Measurements from ENCODE around the gene ADGRG6.

Gene ADGRG6

DNA sequence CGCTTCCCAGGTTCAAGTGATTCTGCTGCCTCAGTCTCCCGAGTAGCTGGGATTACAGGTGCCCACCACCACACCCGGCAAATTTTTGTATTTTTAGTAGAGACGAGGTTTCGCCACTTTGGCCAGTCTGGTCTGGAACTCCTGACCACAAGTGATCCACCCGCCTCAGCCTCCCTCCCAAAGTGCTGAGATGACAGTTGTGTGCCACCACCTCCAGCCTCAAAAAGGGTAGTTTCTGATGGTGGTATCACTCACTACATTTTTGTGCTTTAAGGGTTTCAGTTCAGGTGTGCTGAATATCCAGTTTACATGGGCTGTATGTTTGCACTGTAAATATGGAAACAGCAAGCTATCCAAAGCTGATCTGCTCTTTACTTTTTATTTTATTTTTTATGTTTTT lies 12.1 kb upstream of the ADGRG6 start (continued):
- TF ChIP-seq, protein P1, sequence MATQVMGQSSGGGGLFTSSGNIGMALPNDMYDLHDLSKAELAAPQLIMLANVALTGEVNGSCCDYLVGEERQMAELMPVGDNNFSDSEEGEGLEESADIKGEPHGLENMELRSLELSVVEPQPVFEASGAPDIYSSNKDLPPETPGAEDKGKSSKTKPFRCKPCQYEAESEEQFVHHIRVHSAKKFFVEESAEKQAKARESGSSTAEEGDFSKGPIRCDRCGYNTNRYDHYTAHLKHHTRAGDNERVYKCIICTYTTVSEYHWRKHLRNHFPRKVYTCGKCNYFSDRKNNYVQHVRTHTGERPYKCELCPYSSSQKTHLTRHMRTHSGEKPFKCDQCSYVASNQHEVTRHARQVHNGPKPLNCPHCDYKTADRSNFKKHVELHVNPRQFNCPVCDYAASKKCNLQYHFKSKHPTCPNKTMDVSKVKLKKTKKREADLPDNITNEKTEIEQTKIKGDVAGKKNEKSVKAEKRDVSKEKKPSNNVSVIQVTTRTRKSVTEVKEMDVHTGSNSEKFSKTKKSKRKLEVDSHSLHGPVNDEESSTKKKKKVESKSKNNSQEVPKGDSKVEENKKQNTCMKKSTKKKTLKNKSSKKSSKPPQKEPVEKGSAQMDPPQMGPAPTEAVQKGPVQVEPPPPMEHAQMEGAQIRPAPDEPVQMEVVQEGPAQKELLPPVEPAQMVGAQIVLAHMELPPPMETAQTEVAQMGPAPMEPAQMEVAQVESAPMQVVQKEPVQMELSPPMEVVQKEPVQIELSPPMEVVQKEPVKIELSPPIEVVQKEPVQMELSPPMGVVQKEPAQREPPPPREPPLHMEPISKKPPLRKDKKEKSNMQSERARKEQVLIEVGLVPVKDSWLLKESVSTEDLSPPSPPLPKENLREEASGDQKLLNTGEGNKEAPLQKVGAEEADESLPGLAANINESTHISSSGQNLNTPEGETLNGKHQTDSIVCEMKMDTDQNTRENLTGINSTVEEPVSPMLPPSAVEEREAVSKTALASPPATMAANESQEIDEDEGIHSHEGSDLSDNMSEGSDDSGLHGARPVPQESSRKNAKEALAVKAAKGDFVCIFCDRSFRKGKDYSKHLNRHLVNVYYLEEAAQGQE (tag by site-specific recombination; IDR thresholded peaks at IDR 0.05): no peak
- TF ChIP-seq, protein P2, sequence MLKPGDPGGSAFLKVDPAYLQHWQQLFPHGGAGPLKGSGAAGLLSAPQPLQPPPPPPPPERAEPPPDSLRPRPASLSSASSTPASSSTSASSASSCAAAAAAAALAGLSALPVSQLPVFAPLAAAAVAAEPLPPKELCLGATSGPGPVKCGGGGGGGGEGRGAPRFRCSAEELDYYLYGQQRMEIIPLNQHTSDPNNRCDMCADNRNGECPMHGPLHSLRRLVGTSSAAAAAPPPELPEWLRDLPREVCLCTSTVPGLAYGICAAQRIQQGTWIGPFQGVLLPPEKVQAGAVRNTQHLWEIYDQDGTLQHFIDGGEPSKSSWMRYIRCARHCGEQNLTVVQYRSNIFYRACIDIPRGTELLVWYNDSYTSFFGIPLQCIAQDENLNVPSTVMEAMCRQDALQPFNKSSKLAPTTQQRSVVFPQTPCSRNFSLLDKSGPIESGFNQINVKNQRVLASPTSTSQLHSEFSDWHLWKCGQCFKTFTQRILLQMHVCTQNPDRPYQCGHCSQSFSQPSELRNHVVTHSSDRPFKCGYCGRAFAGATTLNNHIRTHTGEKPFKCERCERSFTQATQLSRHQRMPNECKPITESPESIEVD (tag by site-specific recombination; IDR thresholded peaks at IDR 0.05): no peak
- TF ChIP-seq ZNF48 (tag by site-specific recombination; IDR thresholded peaks at IDR 0.05): no peak
- TF ChIP-seq, protein P3, sequence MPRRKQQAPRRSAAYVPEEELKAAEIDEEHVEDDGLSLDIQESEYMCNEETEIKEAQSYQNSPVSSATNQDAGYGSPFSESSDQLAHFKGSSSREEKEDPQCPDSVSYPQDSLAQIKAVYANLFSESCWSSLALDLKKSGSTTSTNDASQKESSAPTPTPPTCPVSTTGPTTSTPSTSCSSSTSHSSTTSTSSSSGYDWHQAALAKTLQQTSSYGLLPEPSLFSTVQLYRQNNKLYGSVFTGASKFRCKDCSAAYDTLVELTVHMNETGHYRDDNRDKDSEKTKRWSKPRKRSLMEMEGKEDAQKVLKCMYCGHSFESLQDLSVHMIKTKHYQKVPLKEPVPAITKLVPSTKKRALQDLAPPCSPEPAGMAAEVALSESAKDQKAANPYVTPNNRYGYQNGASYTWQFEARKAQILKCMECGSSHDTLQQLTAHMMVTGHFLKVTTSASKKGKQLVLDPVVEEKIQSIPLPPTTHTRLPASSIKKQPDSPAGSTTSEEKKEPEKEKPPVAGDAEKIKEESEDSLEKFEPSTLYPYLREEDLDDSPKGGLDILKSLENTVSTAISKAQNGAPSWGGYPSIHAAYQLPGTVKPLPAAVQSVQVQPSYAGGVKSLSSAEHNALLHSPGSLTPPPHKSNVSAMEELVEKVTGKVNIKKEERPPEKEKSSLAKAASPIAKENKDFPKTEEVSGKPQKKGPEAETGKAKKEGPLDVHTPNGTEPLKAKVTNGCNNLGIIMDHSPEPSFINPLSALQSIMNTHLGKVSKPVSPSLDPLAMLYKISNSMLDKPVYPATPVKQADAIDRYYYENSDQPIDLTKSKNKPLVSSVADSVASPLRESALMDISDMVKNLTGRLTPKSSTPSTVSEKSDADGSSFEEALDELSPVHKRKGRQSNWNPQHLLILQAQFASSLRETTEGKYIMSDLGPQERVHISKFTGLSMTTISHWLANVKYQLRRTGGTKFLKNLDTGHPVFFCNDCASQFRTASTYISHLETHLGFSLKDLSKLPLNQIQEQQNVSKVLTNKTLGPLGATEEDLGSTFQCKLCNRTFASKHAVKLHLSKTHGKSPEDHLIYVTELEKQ (tag by site-specific recombination; IDR thresholded peaks at IDR 0.05; ENCODE audit: borderline replicate concordance): no peak
- no peak for TF ChIP-seq ZNF776 (tag by site-specific recombination; IDR thresholded peaks at IDR 0.05; ENCODE audit: borderline replicate concordance)
- no peak for TF ChIP-seq SP2 (tag by site-specific recombination; IDR thresholded peaks at IDR 0.05)
- TF ChIP-seq ZNF585B (tag by site-specific recombination; IDR thresholded peaks at IDR 0.05): no peak
- TF ChIP-seq ZNF211 (tag by site-specific recombination; IDR thresholded peaks at IDR 0.05; ENCODE audit: low read depth): no peak
- TF ChIP-seq ZNF404 (tag by site-specific recombination; IDR thresholded peaks at IDR 0.05): no peak
- TF ChIP-seq SP3 (tag by site-specific recombination; IDR thresholded peaks at IDR 0.05): no peak
- TF ChIP-seq, protein P4, sequence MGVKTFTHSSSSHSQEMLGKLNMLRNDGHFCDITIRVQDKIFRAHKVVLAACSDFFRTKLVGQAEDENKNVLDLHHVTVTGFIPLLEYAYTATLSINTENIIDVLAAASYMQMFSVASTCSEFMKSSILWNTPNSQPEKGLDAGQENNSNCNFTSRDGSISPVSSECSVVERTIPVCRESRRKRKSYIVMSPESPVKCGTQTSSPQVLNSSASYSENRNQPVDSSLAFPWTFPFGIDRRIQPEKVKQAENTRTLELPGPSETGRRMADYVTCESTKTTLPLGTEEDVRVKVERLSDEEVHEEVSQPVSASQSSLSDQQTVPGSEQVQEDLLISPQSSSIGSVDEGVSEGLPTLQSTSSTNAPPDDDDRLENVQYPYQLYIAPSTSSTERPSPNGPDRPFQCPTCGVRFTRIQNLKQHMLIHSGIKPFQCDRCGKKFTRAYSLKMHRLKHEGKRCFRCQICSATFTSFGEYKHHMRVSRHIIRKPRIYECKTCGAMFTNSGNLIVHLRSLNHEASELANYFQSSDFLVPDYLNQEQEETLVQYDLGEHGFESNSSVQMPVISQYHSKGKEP (tag by site-specific recombination; IDR thresholded peaks at IDR 0.05): no peak

DNA sequence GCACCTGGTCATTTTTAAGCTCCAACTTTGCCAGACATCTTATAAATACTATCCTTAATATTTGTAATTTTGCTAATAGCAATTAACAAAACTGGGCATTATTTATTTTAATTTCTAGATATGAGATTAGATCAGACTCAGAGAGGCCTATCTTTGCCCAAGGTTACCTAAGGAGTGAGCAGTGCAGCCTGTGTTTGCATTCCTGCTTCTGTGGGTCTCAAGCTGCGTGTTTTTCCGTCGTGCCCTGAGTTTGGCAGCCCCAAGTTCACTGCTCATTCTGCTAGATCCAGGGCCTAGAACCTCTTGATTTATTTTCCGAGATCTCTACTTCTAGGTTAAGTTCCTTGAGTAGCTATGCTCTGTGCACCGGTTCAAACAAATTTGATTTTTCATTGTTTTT lies 11.0 kb upstream of the ADGRG6 start:
- no peak for TF ChIP-seq ZNF184 (tag by site-specific recombination; IDR thresholded peaks at IDR 0.05)
- no peak for TF ChIP-seq ZFP41 (tag by site-specific recombination; IDR thresholded peaks at IDR 0.05; ENCODE audit: borderline replicate concordance)
- TF ChIP-seq MYNN (tag by site-specific recombination; IDR thresholded peaks at IDR 0.05; ENCODE audit: borderline replicate concordance): no peak
- TF ChIP-seq ZBTB20 (tag by site-specific recombination; IDR thresholded peaks at IDR 0.05): no peak
- TF ChIP-seq ZNF558 (tag by site-specific recombination; IDR thresholded peaks at IDR 0.05): no peak
- TF ChIP-seq ZNF202 (tag by site-specific recombination; IDR thresholded peaks at IDR 0.05; ENCODE audit: borderline replicate concordance): no peak
- TF ChIP-seq, protein P5, sequence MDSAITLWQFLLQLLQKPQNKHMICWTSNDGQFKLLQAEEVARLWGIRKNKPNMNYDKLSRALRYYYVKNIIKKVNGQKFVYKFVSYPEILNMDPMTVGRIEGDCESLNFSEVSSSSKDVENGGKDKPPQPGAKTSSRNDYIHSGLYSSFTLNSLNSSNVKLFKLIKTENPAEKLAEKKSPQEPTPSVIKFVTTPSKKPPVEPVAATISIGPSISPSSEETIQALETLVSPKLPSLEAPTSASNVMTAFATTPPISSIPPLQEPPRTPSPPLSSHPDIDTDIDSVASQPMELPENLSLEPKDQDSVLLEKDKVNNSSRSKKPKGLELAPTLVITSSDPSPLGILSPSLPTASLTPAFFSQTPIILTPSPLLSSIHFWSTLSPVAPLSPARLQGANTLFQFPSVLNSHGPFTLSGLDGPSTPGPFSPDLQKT (IDR thresholded peaks at IDR 0.05; ENCODE audit: borderline replicate concordance, low read depth, low read length): no peak
- no peak for TF ChIP-seq MZF1 (tag by site-specific recombination; IDR thresholded peaks at IDR 0.05; ENCODE audit: borderline replicate concordance)
- TF ChIP-seq ZNF555 (tag by site-specific recombination; conservative IDR thresholded peaks at IDR 0.05): no peak
- no peak for TF ChIP-seq ZNF777 (tag by site-specific recombination; IDR thresholded peaks at IDR 0.05; ENCODE audit: borderline replicate concordance)
- TF ChIP-seq ZNF221 (tag by site-specific recombination; IDR thresholded peaks at IDR 0.05; ENCODE audit: borderline replicate concordance): no peak
- TF ChIP-seq ZNF571 (tag by site-specific recombination; IDR thresholded peaks at IDR 0.05): no peak
- TF ChIP-seq KLF8 (tag by site-specific recombination; IDR thresholded peaks at IDR 0.05): no peak
- TF ChIP-seq ZNF548 (tag by site-specific recombination; IDR thresholded peaks at IDR 0.05): no peak
- H3K4me1 ChIP-seq (ENCODE audit: control insufficient read depth, insufficient read depth, low read length): no peaks in the 10 kb centered on the region
- no peaks in the 10 kb centered on the region for H3K36me3 ChIP-seq (ENCODE audit: control insufficient read depth in 2 of 2, insufficient read depth in 1 of 2, low read length in 2 of 2)
- no peak overlapping the region for H3K27ac ChIP-seq (ENCODE audit: extremely low read depth, low read depth, low read length)
- H3K9me3 ChIP-seq (ENCODE audit: control insufficient read depth, insufficient read depth, low read depth, low read length): no peaks in the 10 kb centered on the region
- POLR2A ChIA-PET: interaction anchor here (0.6 kb wide), 1 partner anchor 1215 kb away, joined by 4 read pairs; no protein-coding TSS in a partner anchor
- no peak overlapping the region for H3K4me3 ChIP-seq (ENCODE audit: low read depth, low read length)
- CTCF ChIA-PET: interaction anchor here (1.6 kb wide), 1 partner anchor 19 kb away, joined by 4 read pairs; no protein-coding TSS in a partner anchor
